SU-DHL-6 (cell line): ENCODE results near the gene COMMD3.

Experiments
- CTCF ChIP-seq: fragments of 200-600 bp; sonication (generic); IDR thresholded peaks from one replicate; pipeline ENCODE4 v1.5.1; 2017; ENCODE audit warnings: antibody characterized with exemption, mild to moderate bottlenecking, low read length, moderate library complexity; ENCODE audit not compliant: insufficient read depth, poor library complexity, severe bottlenecking
- EZH2phosphoT487 ChIP-seq: fragments of 200-600 bp; sonication (generic), shearing (Covaris generic); conservative IDR thresholded peaks from 2 replicates; pipeline ENCODE4 v1.6.1; 2018; ENCODE audit warnings: mild to moderate bottlenecking, antibody characterized with exemption, low read length, moderate library complexity, mixed read lengths

- no peak for TF ChIP-seq CTCF
- TF ChIP-seq EZH2phosphoT487: no peak
Observed at GRCh38 chr10:22317076-22317370, 835 bp downstream of the COMMD3 start.
